Muscle layer of colon (tissue), 2 donors: ENCODE data around the gene PTGDS.

Experiments
- H3K27ac ChIP-seq: one replicate; pipeline ENCODE4 v1.7.0; 2013; ENCODE audit warnings: low read depth, mild to moderate bottlenecking, low read length, moderate library complexity
- H3K27me3 ChIP-seq, 2 donors: one replicate each; pipeline ENCODE4 v1.7.0; 2013; ENCODE audit warnings: low read length in 2 of 2, mild to moderate bottlenecking in 2 of 2; ENCODE audit not compliant: insufficient read depth in 2 of 2, control insufficient read depth in 1 of 2
- H3K36me3 ChIP-seq: one replicate; pipeline ENCODE4 v1.7.0; 2013; ENCODE audit warnings: mild to moderate bottlenecking, low read length; ENCODE audit not compliant: insufficient read depth
- H3K4me1 ChIP-seq: one replicate; pipeline ENCODE4 v1.7.0; 2013; ENCODE audit warnings: mild to moderate bottlenecking, low read length; ENCODE audit not compliant: insufficient read depth
- H3K4me3 ChIP-seq, 2 donors: one replicate each; pipeline ENCODE4 v1.7.0; 2013; ENCODE audit warnings: low read length in 2 of 2, low read depth in 1 of 2, mild to moderate bottlenecking in 1 of 2, moderate library complexity in 1 of 2
- H3K9ac ChIP-seq: one replicate; pipeline ENCODE4 v1.7.0; 2013; ENCODE audit warnings: low read length
- H3K9me3 ChIP-seq: one replicate; pipeline ENCODE4 v1.7.0; 2013; ENCODE audit warnings: mild to moderate bottlenecking, low read length
- donor health status: abdominal sarcoma.
- donor health status: Adenocarcinoma of cecum.

PTGDS gene

GRCh38 chr9:136980669-136981478 is 3.6 kb downstream of the PTGDS start:
- no peak overlapping the region for H3K9ac ChIP-seq
- no peak overlapping the region for H3K4me3 ChIP-seq
- H3K4me1 ChIP-seq = no peaks in the 10 kb centered on the region
- H3K9me3 ChIP-seq = no peaks in the 10 kb centered on the region
- no peak overlapping the region for H3K27ac ChIP-seq
- H3K36me3 ChIP-seq = no peaks in the 10 kb centered on the region
- H3K27me3 ChIP-seq = peaks cover 0 to 42% of the 10 kb centered on the region in 2 donors

GRCh38 chr9:136981588-136982231 is 4.4 kb downstream of the PTGDS start:
- H3K4me3 ChIP-seq = no peak overlapping the region
- no peaks in the 10 kb centered on the region for H3K36me3 ChIP-seq
- no peak overlapping the region for H3K27ac ChIP-seq
- peaks cover 0 to 47% of the 10 kb centered on the region in 2 donors for H3K27me3 ChIP-seq
- no peaks in the 10 kb centered on the region for H3K4me1 ChIP-seq
- no peak overlapping the region for H3K9ac ChIP-seq
- no peaks in the 10 kb centered on the region for H3K9me3 ChIP-seq

- Histone ChIP-seq H3K27ac (no peak within 1 kb of the TSS), H3K9ac (no peak within 1 kb of the TSS), H3K4me3 (no peak within 1 kb of the TSS), H3K27me3 (peaks cover 0 to 43% of the 10 kb centered on the region in 2 donors), H3K4me1 (no peaks in the 10 kb centered on the region), H3K9me3 (no peaks in the 10 kb centered on the region), H3K36me3 (no peaks in the 10 kb centered on the region)
Observed at GRCh38 chr9:136982232-136983051, 5.1 kb downstream of the PTGDS start, which contains the start of gene LCNL1. LCNL1 (plus strand) TSS chr9:136982993; CDS start chr9:136983587, 594 bp downstream.

GRCh38 chr9:136983167-136983566 is 5.9 kb downstream of the PTGDS start:
- Histone ChIP-seq H3K27me3 (peaks cover 0 to 36% of the 10 kb centered on the region in 2 donors), H3K9ac (no peak overlapping the region), H3K4me3 (no peak overlapping the region), H3K36me3 (no peaks in the 10 kb centered on the region), H3K27ac (no peak overlapping the region), H3K4me1 (no peaks in the 10 kb centered on the region), H3K9me3 (no peaks in the 10 kb centered on the region)

GRCh38 chr9:136983656-136984314 is 6.5 kb downstream of the PTGDS start:
- H3K9me3 ChIP-seq = no peaks in the 10 kb centered on the region
- no peak overlapping the region for H3K4me3 ChIP-seq
- H3K9ac ChIP-seq = no peak overlapping the region
- no peaks in the 10 kb centered on the region for H3K36me3 ChIP-seq
- H3K27me3 ChIP-seq = peaks cover 0 to 36% of the 10 kb centered on the region in 2 donors
- no peaks in the 10 kb centered on the region for H3K4me1 ChIP-seq
- no peak overlapping the region for H3K27ac ChIP-seq

- Histone ChIP-seq H3K36me3 (no peaks in the 10 kb centered on the region), H3K9me3 (no peaks in the 10 kb centered on the region), H3K27ac (no peak overlapping the region), H3K27me3 (peaks cover 0 to 36% of the 10 kb centered on the region in 2 donors), H3K4me1 (no peaks in the 10 kb centered on the region), H3K9ac (no peak overlapping the region), H3K4me3 (no peak overlapping the region)
Observed at GRCh38 chr9:136984464-136985026, 7.2 kb downstream of the PTGDS start.

DNA sequence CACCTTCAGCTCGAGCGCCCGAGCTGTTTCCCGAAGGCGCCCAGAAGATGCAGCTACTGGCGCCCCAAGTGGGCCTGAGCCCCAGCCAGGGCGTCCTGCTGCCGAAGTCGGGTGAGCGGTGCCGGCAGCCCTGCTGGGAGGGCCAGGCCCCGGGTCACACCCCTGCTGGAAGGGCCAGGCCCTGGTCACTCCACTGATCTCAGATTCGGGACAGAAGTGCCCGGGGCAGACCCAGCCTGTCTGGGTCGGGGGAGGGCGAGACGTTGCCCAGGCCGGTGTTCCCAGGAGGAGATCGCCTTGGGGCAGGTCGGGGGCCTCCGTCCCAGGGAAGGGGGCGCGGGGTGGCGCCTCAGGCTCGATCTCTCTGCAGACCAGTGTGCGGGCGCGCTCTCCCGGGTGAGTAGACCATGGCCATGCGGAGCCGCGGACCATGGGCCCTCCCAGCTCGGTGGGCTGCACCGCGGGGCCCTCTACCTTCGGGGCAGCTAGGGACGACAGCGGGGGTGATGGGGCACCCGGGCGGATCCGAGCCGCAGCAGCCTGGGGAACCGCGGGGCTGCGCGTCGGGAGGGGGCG is 7.8 kb downstream of the PTGDS start:
- Histone ChIP-seq H3K9ac (no peak overlapping the region), H3K4me1 (no peaks in the 10 kb centered on the region), H3K27ac (no peak overlapping the region), H3K36me3 (no peaks in the 10 kb centered on the region), H3K9me3 (no peaks in the 10 kb centered on the region), H3K4me3 (no peak overlapping the region), H3K27me3 (peaks cover 0 to 36% of the 10 kb centered on the region in 2 donors)

GRCh38 chr9:136985853-136986252 is 8.5 kb downstream of the PTGDS start:
- Histone ChIP-seq H3K27ac (no peak overlapping the region), H3K27me3 (peaks cover 0 to 36% of the 10 kb centered on the region in 2 donors), H3K4me3 (no peak overlapping the region), H3K4me1 (no peaks in the 10 kb centered on the region), H3K9ac (no peak overlapping the region), H3K36me3 (no peaks in the 10 kb centered on the region), H3K9me3 (no peaks in the 10 kb centered on the region)

DNA sequence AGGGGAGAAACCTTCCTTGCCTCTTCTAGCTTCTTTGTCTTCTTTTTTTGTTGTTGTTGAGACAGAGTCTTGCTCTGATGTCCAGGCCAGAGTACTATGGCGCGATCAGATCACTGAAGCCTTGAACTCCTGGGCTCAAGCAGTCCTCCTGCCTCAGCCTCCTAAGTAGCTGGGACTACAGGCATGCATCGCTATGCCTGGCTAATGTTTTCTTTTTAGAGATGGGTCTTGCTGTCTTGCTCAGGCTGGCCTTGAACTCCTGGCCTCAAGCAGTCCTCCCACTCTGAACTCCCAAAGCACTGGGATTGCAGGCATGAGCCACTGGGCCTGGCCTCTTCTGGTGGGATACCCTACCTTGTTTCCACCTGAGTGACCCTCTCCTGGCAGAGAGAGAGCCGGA is 11.6 kb downstream of the PTGDS start:
- H3K36me3 ChIP-seq = no peaks in the 10 kb centered on the region
- no peak overlapping the region for H3K9ac ChIP-seq
- H3K27me3 ChIP-seq = peaks cover 0 to 34% of the 10 kb centered on the region in 2 donors
- no peak overlapping the region for H3K4me3 ChIP-seq
- peaks cover 11% of the 10 kb centered on the region for H3K4me1 ChIP-seq
- no peaks in the 10 kb centered on the region for H3K9me3 ChIP-seq
- H3K27ac ChIP-seq = no peak overlapping the region

DNA sequence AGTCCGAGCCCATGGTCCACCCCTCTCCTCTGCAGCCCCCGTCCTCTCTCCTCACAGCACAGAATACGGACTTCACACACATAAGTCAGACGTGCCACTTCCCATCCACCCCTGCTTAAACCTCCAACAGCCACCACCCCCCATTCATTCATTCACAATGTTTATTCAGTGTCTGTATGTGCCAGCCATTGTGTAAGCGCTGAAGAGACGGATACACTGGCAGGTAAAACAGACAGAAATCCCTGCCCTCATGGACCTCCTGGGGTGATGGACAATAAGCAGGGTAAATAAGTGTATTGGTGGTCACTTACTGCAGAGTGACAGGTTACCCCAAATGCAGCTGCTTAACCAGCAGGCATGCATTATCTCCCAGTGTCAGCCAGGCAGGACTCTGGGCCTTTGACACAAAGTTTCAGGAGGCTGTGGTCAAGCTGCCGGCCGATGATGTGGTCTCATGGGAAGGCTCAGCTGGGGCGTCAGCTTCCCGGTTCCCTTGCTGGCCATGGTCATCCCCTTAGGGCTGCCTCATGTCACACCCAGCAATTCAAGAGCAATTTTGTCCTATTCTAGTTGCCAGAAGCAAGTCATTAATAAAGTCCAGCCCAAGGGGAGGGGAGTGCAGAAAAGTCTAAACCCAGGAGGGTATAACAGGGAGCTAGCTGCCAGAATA is 13.1 kb downstream of the PTGDS start:
- H3K27ac ChIP-seq = no peak overlapping the region
- H3K4me1 ChIP-seq = peaks cover 11% of the 10 kb centered on the region
- H3K36me3 ChIP-seq = no peaks in the 10 kb centered on the region
- no peak overlapping the region for H3K4me3 ChIP-seq
- peaks cover 0 to 34% of the 10 kb centered on the region in 2 donors for H3K27me3 ChIP-seq
- no peaks in the 10 kb centered on the region for H3K9me3 ChIP-seq
- no peak overlapping the region for H3K9ac ChIP-seq
